Epithelial cell of esophagus (primary cell): ENCODE measurements around the gene PRKD3.

Experiments
- DNase-seq: peaks from one replicate; pipeline ENCODE4 v3.0.0; 2010; ENCODE audit warnings: low read depth
- H3K4me3 ChIP-seq: 2 replicates; pipeline ENCODE4 v1.5.1; 2011; ENCODE audit warnings: mild to moderate bottlenecking, low read length, control low read depth
- TF ChIP-seq, protein P1 (sequence below): IDR thresholded peaks from 2 replicates; pipeline ENCODE4 v1.5.1; 2011; ENCODE audit warnings: low read depth, mild to moderate bottlenecking, low read length, control low read depth, inconsistent platforms; ENCODE audit not compliant: insufficient read depth; ENCODE audit errors: missing control alignments

Gene PRKD3

GRCh38 chr2:37323781-37324535, 675 bp downstream of the PRKD3 start:
- DNase-seq: peak; percentile 40
- H3K4me3 ChIP-seq: peak overlapping the region; percentile 83
- TF ChIP-seq, protein P1, sequence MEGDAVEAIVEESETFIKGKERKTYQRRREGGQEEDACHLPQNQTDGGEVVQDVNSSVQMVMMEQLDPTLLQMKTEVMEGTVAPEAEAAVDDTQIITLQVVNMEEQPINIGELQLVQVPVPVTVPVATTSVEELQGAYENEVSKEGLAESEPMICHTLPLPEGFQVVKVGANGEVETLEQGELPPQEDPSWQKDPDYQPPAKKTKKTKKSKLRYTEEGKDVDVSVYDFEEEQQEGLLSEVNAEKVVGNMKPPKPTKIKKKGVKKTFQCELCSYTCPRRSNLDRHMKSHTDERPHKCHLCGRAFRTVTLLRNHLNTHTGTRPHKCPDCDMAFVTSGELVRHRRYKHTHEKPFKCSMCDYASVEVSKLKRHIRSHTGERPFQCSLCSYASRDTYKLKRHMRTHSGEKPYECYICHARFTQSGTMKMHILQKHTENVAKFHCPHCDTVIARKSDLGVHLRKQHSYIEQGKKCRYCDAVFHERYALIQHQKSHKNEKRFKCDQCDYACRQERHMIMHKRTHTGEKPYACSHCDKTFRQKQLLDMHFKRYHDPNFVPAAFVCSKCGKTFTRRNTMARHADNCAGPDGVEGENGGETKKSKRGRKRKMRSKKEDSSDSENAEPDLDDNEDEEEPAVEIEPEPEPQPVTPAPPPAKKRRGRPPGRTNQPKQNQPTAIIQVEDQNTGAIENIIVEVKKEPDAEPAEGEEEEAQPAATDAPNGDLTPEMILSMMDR: no peak

- H3K4me3 ChIP-seq: peak overlapping the region; percentile 83
- DNase-seq: no peak
- TF ChIP-seq, protein P1: no peak
Measured at GRCh38 chr2:37323176-37323780, 1.4 kb downstream of the PRKD3 start.

- no peak for DNase-seq
- TF ChIP-seq, protein P1: no peak
- no peak overlapping the region for H3K4me3 ChIP-seq
Measured at GRCh38 chr2:37322368-37322767, 2.3 kb downstream of the PRKD3 start.

GRCh38 chr2:37321029-37321682, 3.5 kb downstream of the PRKD3 start:
- H3K4me3 ChIP-seq: no peak overlapping the region
- TF ChIP-seq, protein P1: no peak
- DNase-seq: no peak

GRCh38 chr2:37319754-37320609, 4.7 kb downstream of the PRKD3 start:
- DNase-seq: no peak
- TF ChIP-seq, protein P1: no peak

DNA sequence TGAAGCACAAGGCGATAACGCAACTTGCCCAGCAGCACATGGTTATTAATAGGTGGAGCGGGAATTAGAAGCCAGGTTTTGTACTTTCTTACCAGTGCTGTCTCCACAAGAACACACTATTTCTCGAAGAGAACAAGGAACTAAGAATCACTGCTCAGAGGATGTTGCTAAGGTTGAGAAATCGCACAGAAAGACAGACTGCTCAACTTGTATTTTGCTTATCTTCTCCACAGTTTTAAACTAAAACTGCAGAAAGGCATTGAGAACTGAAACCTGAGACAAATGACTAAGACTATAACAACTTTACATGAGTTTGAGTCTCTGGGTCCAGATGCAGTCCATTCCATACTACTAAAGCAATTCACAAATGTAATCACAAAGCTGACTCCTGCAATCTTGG, 6.2 kb downstream of the PRKD3 start:
- no peak for DNase-seq
- no peak overlapping the region for H3K4me3 ChIP-seq
- TF ChIP-seq, protein P1: no peak

More at GRCh38 chr2:37319754-37320609, 4.7 kb downstream of the PRKD3 start:
- H3K4me3 ChIP-seq: no peak overlapping the region
